Esophagus muscularis mucosa (tissue), 4 donors: ENCODE results near the gene SLC5A5. TPM values are rescaled to one million over a fixed set of nuclear protein-coding genes. Genes with fewer than 3 reads are reported as not detected.
A peak's percentile ranks its signal among the peaks of the same experiment; 100 is the strongest.

Experiments
- DNase-seq: peaks from one replicate; pipeline ENCODE4 v3.0.0-alpha.2; 2017; ENCODE audit errors: extremely low spot score
- H3K27ac ChIP-seq, 4 donors: fragments of 200-600 bp; sonication (generic); replicated peaks in 1 of 4; 1 replicate in 3 of 4; 2 replicates in 1 of 4; pipeline ENCODE4 v1.5.1; 2016 to 2019; ENCODE audit warnings: mild to moderate bottlenecking in 1 of 4
- H3K27me3 ChIP-seq, 4 donors: fragments of 200-600 bp; sonication (generic); one replicate each; pipeline versions ENCODE4 v1.5.1 to v1.6.0; 2016 to 2019
- H3K36me3 ChIP-seq, 4 donors: fragments of 200-600 bp; sonication (generic); one replicate each; pipeline ENCODE4 v1.5.1; 2016 to 2019
- H3K4me1 ChIP-seq, 4 donors: fragments of 200-600 bp; sonication (generic); one replicate each; pipeline ENCODE4 v1.5.1; 2016 to 2019
- H3K4me3 ChIP-seq, 4 donors: fragments of 200-600 bp; sonication (generic); 1 replicate in 2 of 4; 2 replicates in 2 of 4; pipeline ENCODE4 v1.5.1; 2016 to 2019; ENCODE audit warnings: mild to moderate bottlenecking in 4 of 4, moderate library complexity in 1 of 4
- H3K9me3 ChIP-seq, 4 donors: fragments of 200-600 bp; sonication (generic); 1 replicate in 3 of 4; 2 replicates in 1 of 4; pipeline ENCODE4 v1.5.1; 2016 to 2019
- EP300 ChIP-seq: sonication (generic); formaldehyde crosslinking; IDR thresholded peaks from one replicate; pipeline ENCODE4 v1.6.1; 2017; ENCODE audit warnings: antibody characterized with exemption
- POLR2A ChIP-seq: fragments of 450-650 bp; IDR thresholded peaks from one replicate; pipeline ENCODE4 v1.6.1; 2017; ENCODE audit warnings: antibody characterized with exemption, moderate library complexity, mild to moderate bottlenecking, low read depth
- POLR2AphosphoS5 ChIP-seq, 2 donors: sonication (generic); formaldehyde crosslinking; IDR thresholded peaks; one replicate each; pipeline ENCODE4 v1.6.1; 2017; ENCODE audit warnings: antibody characterized with exemption in 2 of 2
- WGBS: methylation state at CpG from one replicate; pipeline ENCODE4 v1.1.5; 2018; 5-methylcytosine and 5-hydroxymethylcytosine counted together
- intact Hi-C: fragments of 100-400 bp; cut with DNase I; formaldehyde crosslinking; loops from one replicate; pipeline ENCODE4 v1.15.1; 2023
- total RNA-seq, 4 donors: library from RNA; depleted of rRNA; stranded (reverse); fragments of >200 nt; gene quantifications; one replicate each; pipeline versions ENCODE4 v1.1.0 to v1.2.1, GENCODE V29; 2016
- TF ChIP-seq, protein P1 (sequence below), 3 experiments: fragments of 200-600 bp in 2 of 3; fragments of 450-650 bp in 1 of 3; sonication (generic) in 2 of 3; IDR thresholded peaks; one replicate each; pipeline ENCODE4 v1.5.1; 2017 to 2019; ENCODE audit warnings: antibody characterized with exemption in 3 of 3, mild to moderate bottlenecking in 2 of 3, moderate library complexity in 1 of 3

Gene SLC5A5
- total RNA-seq, 4 donors from 2014 or later: 0.17 TPM; not detected in 3

- WGBS: 35% methylated on average over 16 of the region's 30 CpGs
- no peak for DNase-seq
- no peak overlapping the region for H3K27ac ChIP-seq
- H3K4me3 ChIP-seq: peak overlapping the region; percentile 28 to 53 (median 35)
- H3K4me1 ChIP-seq: peaks cover 0 to 23% (median 19%) of the 10 kb centered on the region in 4 donors
- TF ChIP-seq, protein P1, sequence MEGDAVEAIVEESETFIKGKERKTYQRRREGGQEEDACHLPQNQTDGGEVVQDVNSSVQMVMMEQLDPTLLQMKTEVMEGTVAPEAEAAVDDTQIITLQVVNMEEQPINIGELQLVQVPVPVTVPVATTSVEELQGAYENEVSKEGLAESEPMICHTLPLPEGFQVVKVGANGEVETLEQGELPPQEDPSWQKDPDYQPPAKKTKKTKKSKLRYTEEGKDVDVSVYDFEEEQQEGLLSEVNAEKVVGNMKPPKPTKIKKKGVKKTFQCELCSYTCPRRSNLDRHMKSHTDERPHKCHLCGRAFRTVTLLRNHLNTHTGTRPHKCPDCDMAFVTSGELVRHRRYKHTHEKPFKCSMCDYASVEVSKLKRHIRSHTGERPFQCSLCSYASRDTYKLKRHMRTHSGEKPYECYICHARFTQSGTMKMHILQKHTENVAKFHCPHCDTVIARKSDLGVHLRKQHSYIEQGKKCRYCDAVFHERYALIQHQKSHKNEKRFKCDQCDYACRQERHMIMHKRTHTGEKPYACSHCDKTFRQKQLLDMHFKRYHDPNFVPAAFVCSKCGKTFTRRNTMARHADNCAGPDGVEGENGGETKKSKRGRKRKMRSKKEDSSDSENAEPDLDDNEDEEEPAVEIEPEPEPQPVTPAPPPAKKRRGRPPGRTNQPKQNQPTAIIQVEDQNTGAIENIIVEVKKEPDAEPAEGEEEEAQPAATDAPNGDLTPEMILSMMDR (IDR thresholded peaks at IDR 0.05): no peak
- TF ChIP-seq EP300 (no peak), POLR2AphosphoS5 (IDR thresholded peaks at IDR 0.05) (no peak), POLR2A (no peak)
- peaks cover 0 to 6% (median 2%) of the 10 kb centered on the region in 4 donors for H3K36me3 ChIP-seq
- intact Hi-C loops: no loop called here
- H3K27me3 ChIP-seq: peaks cover 0 to 81% (median 7%) of the 10 kb centered on the region in 4 donors
- H3K9me3 ChIP-seq: no peaks in the 10 kb centered on the region
Measured at GRCh38 chr19:17841371-17841809, 30.4 kb upstream of the SLC5A5 start.

- Histone ChIP-seq H3K27ac (peak overlapping the region in 2 of 4 donors; percentile 13 to 43), H3K27me3 (peaks cover 0 to 87% (median 13%) of the 10 kb centered on the region in 4 donors), H3K4me1 (peaks cover 0 to 28% (median 19%) of the 10 kb centered on the region in 4 donors), H3K36me3 (peaks cover 0 to 6% (median 2%) of the 10 kb centered on the region in 4 donors), H3K9me3 (no peaks in the 10 kb centered on the region), H3K4me3 (peak overlapping the region; percentile 28 to 53 (median 35))
- intact Hi-C loops: no loop called here
- TF ChIP-seq POLR2A (no peak), POLR2AphosphoS5 (IDR thresholded peaks at IDR 0.05) (no peak), EP300 (no peak)
- TF ChIP-seq, protein P1 (IDR thresholded peaks at IDR 0.05): no peak
- 35% methylated on average over 25 of the region's 56 CpGs for WGBS
- no peak for DNase-seq
Measured at GRCh38 chr19:17841810-17842662, 29.7 kb upstream of the SLC5A5 start.

GRCh38 chr19:17842663-17843291, 29.0 kb upstream of the SLC5A5 start:
- Histone ChIP-seq H3K27me3 (peaks cover 0 to 92% (median 14%) of the 10 kb centered on the region in 4 donors), H3K36me3 (peaks cover 0 to 5% (median 2%) of the 10 kb centered on the region in 4 donors), H3K27ac (peak overlapping the region in 2 of 4 donors; percentile 13 to 43), H3K4me3 (peak overlapping the region; percentile 28 to 53 (median 35)), H3K9me3 (no peaks in the 10 kb centered on the region), H3K4me1 (peaks cover 4 to 36% (median 23%) of the 10 kb centered on the region in 4 donors)
- intact Hi-C loops: no loop called here
- DNase-seq: no peak
- TF ChIP-seq POLR2AphosphoS5 (IDR thresholded peaks at IDR 0.05): no peak
- 55% methylated on average over 7 of the region's 20 CpGs for WGBS

- 92% methylated on average over 8 of the region's 9 CpGs for WGBS
- peaks cover 9 to 41% (median 29%) of the 10 kb centered on the region in 4 donors for H3K4me1 ChIP-seq
- peaks cover 0 to 92% (median 14%) of the 10 kb centered on the region in 4 donors for H3K27me3 ChIP-seq
- no peak overlapping the region for H3K27ac ChIP-seq
- intact Hi-C loops: no loop called here
- no peak overlapping the region for H3K4me3 ChIP-seq
- peaks cover 0 to 4% (median 0%) of the 10 kb centered on the region in 4 donors for H3K36me3 ChIP-seq
- TF ChIP-seq EP300 (no peak), POLR2A (no peak)
- TF ChIP-seq, protein P1 (IDR thresholded peaks at IDR 0.05): no peak
- H3K9me3 ChIP-seq: no peaks in the 10 kb centered on the region
- no peak for DNase-seq
Measured at GRCh38 chr19:17843292-17843827, 28.4 kb upstream of the SLC5A5 start.
